ENCODE measurements around the gene BCOR.

GRCh38 chrX:40047485-40047884 lies 50.3 kb downstream of the BCOR start:
- TF ChIP-seq CTCF (IDR thresholded peaks at IDR 0.05) (no peak), POLR2A (IDR thresholded peaks at IDR 0.05) (no peak)
